Measurements from ENCODE around the gene C2orf68. TPM values are rescaled to one million over a fixed set of nuclear protein-coding genes. Genes with fewer than 3 reads are reported as not detected.
A peak's percentile ranks its signal among the peaks of the same experiment; 100 is the strongest.

C2orf68 gene
- total RNA-seq, 4 donors from 2014 or later = 9.1 to 25.7 (median 16.7) TPM

GRCh38 chr2:85651097-85651496 lies 39.2 kb upstream of the C2orf68 start:
- Histone ChIP-seq H3K4me1 (peaks cover 0 to 3% (median 1%) of the 10 kb centered on the region in 4 donors), H3K4me3 (no peak overlapping the region), H3K27ac (replicated peaks in 1 of 4) (no peak overlapping the region), H3K27me3 (no peaks in the 10 kb centered on the region), H3K36me3 (peaks cover 41 to 93% (median 76%) of the 10 kb centered on the region in 4 donors), H3K9me3 (no peaks in the 10 kb centered on the region)
- WGBS = 92% methylated on average over 3 of the region's 3 CpGs
- no peak for DNase-seq (ENCODE audit: extremely low spot score)
- intact Hi-C loops (cut with DNase I) = no loop called here
- TF ChIP-seq POLR2AphosphoS5 (IDR thresholded peaks at IDR 0.05) = no peak
- no peak for TF ChIP-seq EP300 (IDR thresholded peaks at IDR 0.05)
- TF ChIP-seq POLR2A (IDR thresholded peaks at IDR 0.05; ENCODE audit: low read depth) = no peak
- no peak for TF ChIP-seq CTCF (IDR thresholded peaks at IDR 0.05)

- 100% methylated on average over 2 of the region's 4 CpGs for WGBS
- no peak for DNase-seq (ENCODE audit: extremely low spot score)
- H3K4me1 ChIP-seq = peaks cover 0 to 3% (median 1%) of the 10 kb centered on the region in 4 donors
- no peak overlapping the region for H3K4me3 ChIP-seq
- no peak for TF ChIP-seq CTCF (IDR thresholded peaks at IDR 0.05)
- no peak for TF ChIP-seq POLR2A (IDR thresholded peaks at IDR 0.05; ENCODE audit: low read depth)
- no peak for TF ChIP-seq EP300 (IDR thresholded peaks at IDR 0.05)
- no peak for TF ChIP-seq POLR2AphosphoS5 (IDR thresholded peaks at IDR 0.05)
- intact Hi-C loops (cut with DNase I) = no loop called here
- no peaks in the 10 kb centered on the region for H3K27me3 ChIP-seq
- H3K36me3 ChIP-seq = peaks cover 48 to 96% (median 79%) of the 10 kb centered on the region in 4 donors
- no peaks in the 10 kb centered on the region for H3K9me3 ChIP-seq
- no peak overlapping the region for H3K27ac ChIP-seq (replicated peaks in 1 of 4)
Measured at GRCh38 chr2:85650456-85650855, 38.6 kb upstream of the C2orf68 start.

GRCh38 chr2:85649201-85650190 lies 37.6 kb upstream of the C2orf68 start:
- H3K4me1 ChIP-seq = peaks cover 0 to 3% (median 1%) of the 10 kb centered on the region in 4 donors
- intact Hi-C loops (cut with DNase I) = no loop called here
- DNase-seq (ENCODE audit: extremely low spot score) = no peak
- no peaks in the 10 kb centered on the region for H3K27me3 ChIP-seq
- H3K4me3 ChIP-seq = no peak overlapping the region
- WGBS = 76% methylated on average over 9 of the region's 9 CpGs
- peaks cover 57 to 100% (median 89%) of the 10 kb centered on the region in 4 donors for H3K36me3 ChIP-seq
- H3K9me3 ChIP-seq = no peaks in the 10 kb centered on the region
- no peak overlapping the region for H3K27ac ChIP-seq (replicated peaks in 1 of 4)
- TF ChIP-seq EP300 (IDR thresholded peaks at IDR 0.05) (no peak), CTCF (IDR thresholded peaks at IDR 0.05) (no peak), POLR2AphosphoS5 (IDR thresholded peaks at IDR 0.05) (no peak), POLR2A (IDR thresholded peaks at IDR 0.05; ENCODE audit: low read depth) (no peak)

GRCh38 chr2:85648619-85649018 lies 36.8 kb upstream of the C2orf68 start:
- H3K36me3 ChIP-seq = peaks cover 66 to 100% (median 93%) of the 10 kb centered on the region in 4 donors
- intact Hi-C loops (cut with DNase I) = no loop called here
- no peak for DNase-seq (ENCODE audit: extremely low spot score)
- no peaks in the 10 kb centered on the region for H3K27me3 ChIP-seq
- no peak overlapping the region for H3K27ac ChIP-seq (replicated peaks in 1 of 4)
- H3K4me3 ChIP-seq = no peak overlapping the region
- WGBS = 86% methylated on average over 1 of the region's 2 CpGs
- TF ChIP-seq CTCF (IDR thresholded peaks at IDR 0.05) = peak in 1 of 3 experiments; percentile 32
- no peak for TF ChIP-seq POLR2A (IDR thresholded peaks at IDR 0.05; ENCODE audit: low read depth)
- no peaks in the 10 kb centered on the region for H3K9me3 ChIP-seq
- peaks cover 0 to 3% (median 1%) of the 10 kb centered on the region in 4 donors for H3K4me1 ChIP-seq
